Lower lobe of right lung (tissue), 2 donors: ENCODE data around the gene ELL. TPM values are rescaled to one million over a fixed set of nuclear protein-coding genes. Genes with fewer than 3 reads are reported as not detected.

Experiments used
- ATAC-seq, 2 donors: fragments of 200-7000 bp; cut with Tn5 transposase; one replicate each; pipeline ENCODE4 v1.9.1; 2020 to 2022; ENCODE audit warnings: mild to moderate bottlenecking in 2 of 2, moderate library complexity in 2 of 2
- DNase-seq: peaks from one replicate; pipeline ENCODE4 v3.0.0-alpha.2; 2020
- H3K27ac ChIP-seq: fragments of 200-600 bp; one replicate; pipeline ENCODE4 v1.8.0; 2022
- H3K27me3 ChIP-seq: fragments of 200-600 bp; one replicate; pipeline ENCODE4 v1.8.0; 2022; ENCODE audit warnings: low read depth
- H3K36me3 ChIP-seq: fragments of 200-600 bp; one replicate; pipeline ENCODE4 v1.8.0; 2022; ENCODE audit warnings: mild to moderate bottlenecking
- H3K4me1 ChIP-seq: fragments of 200-600 bp; one replicate; pipeline ENCODE4 v1.8.0; 2022
- H3K4me3 ChIP-seq: fragments of 200-600 bp; one replicate; pipeline ENCODE4 v1.8.0; 2022; ENCODE audit warnings: mild to moderate bottlenecking
- H3K9me3 ChIP-seq: fragments of 200-600 bp; one replicate; pipeline ENCODE4 v1.8.0; 2022
- CTCF ChIP-seq: fragments of 200-600 bp; IDR thresholded peaks from one replicate; pipeline ENCODE4 v1.8.0; 2022; ENCODE audit warnings: antibody characterized with exemption, mild to moderate bottlenecking
- intact Hi-C: fragments of 100-400 bp; cut with DNase I; formaldehyde crosslinking; loops from one replicate; pipeline ENCODE4 v1.11.0; 2022
- total RNA-seq: library from RNA; stranded (reverse); fragmentation: NEBNext Ultra II Directional; extraction: Animal tissue kit (Norgen Biotek cat#: 25700); gene quantifications from one replicate; pipeline ENCODE4 v1.2.1, GENCODE V29; 2021
- donor health status: DM: no; HTN: yes; CAD: no; lungs with severe emphysema.

The ELL gene
- total RNA-seq, 1 donor from 2014 or later: 19.7 TPM

- DNase-seq (no peak), ATAC-seq (no peak)
- TF ChIP-seq CTCF: no peak
- peak overlapping the region; percentile 64 for H3K4me3 ChIP-seq
- no peaks in the 10 kb centered on the region for H3K9me3 ChIP-seq
- no peaks in the 10 kb centered on the region for H3K27me3 ChIP-seq
- peak overlapping the region; percentile 56 for H3K27ac ChIP-seq
- peaks cover 46% of the 10 kb centered on the region for H3K4me1 ChIP-seq
- intact Hi-C loops: no loop called here
- peaks cover 13% of the 10 kb centered on the region for H3K36me3 ChIP-seq
Observed at GRCh38 chr19:18435842-18436670, 85.8 kb downstream of the ELL start.

- TF ChIP-seq CTCF: no peak
- ATAC-seq (no peak), DNase-seq (no peak)
- Histone ChIP-seq H3K27me3 (no peaks in the 10 kb centered on the region), H3K36me3 (peaks cover 19% of the 10 kb centered on the region), H3K27ac (no peak overlapping the region), H3K4me3 (no peak overlapping the region), H3K4me1 (peaks cover 46% of the 10 kb centered on the region), H3K9me3 (no peaks in the 10 kb centered on the region)
- intact Hi-C loops: no loop called here
Observed at GRCh38 chr19:18435178-18435841, 86.6 kb downstream of the ELL start.

- no peak overlapping the region for H3K4me3 ChIP-seq
- H3K4me1 ChIP-seq: peaks cover 52% of the 10 kb centered on the region
Observed at GRCh38 chr19:18434411-18435175, 87.3 kb downstream of the ELL start.

GRCh38 chr19:18433735-18434398, 88.0 kb downstream of the ELL start:
- intact Hi-C loops: no loop called here
- no peaks in the 10 kb centered on the region for H3K27me3 ChIP-seq
- TF ChIP-seq CTCF: no peak
- no peak for ATAC-seq
- DNase-seq: no peak
- H3K36me3 ChIP-seq: peaks cover 19% of the 10 kb centered on the region
- no peaks in the 10 kb centered on the region for H3K9me3 ChIP-seq
- H3K27ac ChIP-seq: no peak overlapping the region
- H3K4me1 ChIP-seq: peaks cover 52% of the 10 kb centered on the region
- H3K4me3 ChIP-seq: peak overlapping the region; percentile 50

More at GRCh38 chr19:18434411-18435175, 87.3 kb downstream of the ELL start:
- no peak for TF ChIP-seq CTCF
- Histone ChIP-seq H3K36me3 (peaks cover 19% of the 10 kb centered on the region), H3K9me3 (no peaks in the 10 kb centered on the region), H3K27me3 (no peaks in the 10 kb centered on the region), H3K27ac (no peak overlapping the region)
- ATAC-seq: no peak
- intact Hi-C loops: no loop called here
- DNase-seq: no peak
